Immature natural killer cell (primary cell): ENCODE data around the gene PRPF31. TPM values are rescaled to one million over a fixed set of nuclear protein-coding genes. Genes with fewer than 3 reads are reported as not detected.

ENCODE experiments used
- DNase-seq, 3 donors: peaks; one replicate each; pipeline ENCODE4 v3.0.0; 2022; ENCODE audit warnings: mixed read lengths in 1 of 3
- H3K27ac Mint-ChIP-seq, 6 donors: one replicate each; pipeline ENCODE4 v1.8.0; 2020; ENCODE audit warnings: mixed read lengths in 6 of 6, mild to moderate bottlenecking in 5 of 6, inconsistent platforms in 4 of 6, moderate library complexity in 3 of 6
- H3K27me3 Mint-ChIP-seq, 3 donors: one replicate each; pipeline ENCODE4 v1.8.0; 2020 to 2021; ENCODE audit warnings: low read depth in 3 of 3, mild to moderate bottlenecking in 3 of 3, mixed read lengths in 3 of 3, moderate library complexity in 3 of 3, inconsistent platforms in 1 of 3
- H3K36me3 Mint-ChIP-seq, 3 donors: one replicate each; pipeline ENCODE4 v1.8.0; 2020; ENCODE audit warnings: mixed read lengths in 3 of 3, inconsistent platforms in 2 of 3, mild to moderate bottlenecking in 2 of 3
- H3K4me1 Mint-ChIP-seq, 2 donors: one replicate each; pipeline ENCODE4 v1.8.0; 2020; ENCODE audit warnings: inconsistent platforms in 2 of 2, mild to moderate bottlenecking in 2 of 2, mixed read lengths in 2 of 2, moderate library complexity in 1 of 2
- H3K4me3 Mint-ChIP-seq, 5 donors: one replicate each; pipeline ENCODE4 v1.8.0; 2020; ENCODE audit warnings: mild to moderate bottlenecking in 5 of 5, mixed read lengths in 5 of 5, inconsistent platforms in 3 of 5, moderate library complexity in 3 of 5
- H3K9me3 Mint-ChIP-seq, 6 donors: one replicate each; pipeline ENCODE4 v1.8.0; 2020; ENCODE audit warnings: mild to moderate bottlenecking in 6 of 6, mixed read lengths in 6 of 6, inconsistent platforms in 4 of 6, moderate library complexity in 3 of 6
- polyA plus RNA-seq, 3 donors: library from polyadenylated mRNA; unstranded; fragments of 300-500 nt; fragmentation: Illumina TruSeq; gene quantifications; one replicate each; pipeline ENCODE4 v1.2.3, GENCODE V29; 2021

Gene PRPF31
- polyA plus RNA-seq, 3 donors from 2014 or later, result 61.0 to 81.0 (median 72.7) TPM

- Mint-ChIP-seq H3K27me3 (peaks cover 2 to 6% (median 2%) of the 10 kb centered on the region in 3 donors), H3K9me3 (no peaks in the 10 kb centered on the region), H3K36me3 (peaks cover 5 to 30% (median 14%) of the 10 kb centered on the region in 3 donors), H3K4me1 (peaks cover 16 to 19% of the 10 kb centered on the region in 2 donors), H3K27ac (peak overlapping the region in 4 of 6 donors; percentile 2 to 70 (median 38)), H3K4me3 (no peak overlapping the region)
- no peak for DNase-seq
Observed at GRCh38 chr19:54153731-54154326, 38.3 kb downstream of the PRPF31 start.

GRCh38 chr19:54154603-54155345 is 39.2 kb downstream of the PRPF31 start:
- Mint-ChIP-seq H3K4me3 (no peak overlapping the region), H3K36me3 (peaks cover 4 to 28% (median 14%) of the 10 kb centered on the region in 3 donors)

GRCh38 chr19:54155694-54156093 is 40.1 kb downstream of the PRPF31 start:
- Mint-ChIP-seq H3K9me3 (no peaks in the 10 kb centered on the region), H3K4me3 (no peak overlapping the region), H3K36me3 (peaks cover 4 to 28% (median 14%) of the 10 kb centered on the region in 3 donors), H3K4me1 (peaks cover 35 to 37% of the 10 kb centered on the region in 2 donors), H3K27me3 (peaks cover 9 to 13% (median 11%) of the 10 kb centered on the region in 3 donors), H3K27ac (no peak overlapping the region)
- no peak for DNase-seq

More at GRCh38 chr19:54154603-54155345, 39.2 kb downstream of the PRPF31 start:
- no peak for DNase-seq
- Mint-ChIP-seq H3K9me3 (no peaks in the 10 kb centered on the region), H3K4me1 (peaks cover 26 to 27% of the 10 kb centered on the region in 2 donors), H3K27ac (peak overlapping the region in 2 of 6 donors; percentile 30 to 55), H3K27me3 (peaks cover 6 to 10% (median 6%) of the 10 kb centered on the region in 3 donors)

GRCh38 chr19:54156490-54156889 is 40.9 kb downstream of the PRPF31 start:
- Mint-ChIP-seq H3K36me3 (peaks cover 4 to 28% (median 14%) of the 10 kb centered on the region in 3 donors), H3K4me3 (no peak overlapping the region), H3K27ac (peak overlapping the region in 1 of 6 donors; percentile 17), H3K27me3 (peaks cover 11 to 13% (median 11%) of the 10 kb centered on the region in 3 donors), H3K4me1 (peaks cover 38 to 41% of the 10 kb centered on the region in 2 donors), H3K9me3 (no peaks in the 10 kb centered on the region)
- DNase-seq, result no peak

- Mint-ChIP-seq H3K9me3 (no peaks in the 10 kb centered on the region), H3K4me3 (peak overlapping the region; percentile 31 to 62 (median 60)), H3K36me3 (peaks cover 4 to 25% (median 14%) of the 10 kb centered on the region in 3 donors), H3K27ac (peak overlapping the region in 4 of 6 donors; percentile 14 to 87 (median 56)), H3K27me3 (peaks cover 11 to 13% (median 11%) of the 10 kb centered on the region in 3 donors), H3K4me1 (peaks cover 42 to 44% of the 10 kb centered on the region in 2 donors)
- DNase-seq, result no peak
Observed at GRCh38 chr19:54156953-54157352, 41.4 kb downstream of the PRPF31 start.

- peaks cover 9 to 15% (median 9%) of the 10 kb centered on the region in 3 donors for H3K27me3 Mint-ChIP-seq
- peaks cover 4 to 20% (median 14%) of the 10 kb centered on the region in 3 donors for H3K36me3 Mint-ChIP-seq
- no peaks in the 10 kb centered on the region for H3K9me3 Mint-ChIP-seq
- H3K27ac Mint-ChIP-seq, result peak overlapping the region; percentile 97 to 100 (median 99)
- peaks cover 54 to 61% of the 10 kb centered on the region in 2 donors for H3K4me1 Mint-ChIP-seq
- peak overlapping the region; percentile 95 to 100 (median 99) for H3K4me3 Mint-ChIP-seq
- DNase-seq, result no peak
Observed at GRCh38 chr19:54158812-54159351, 43.3 kb downstream of the PRPF31 start.

GRCh38 chr19:54159352-54160181 is 44.0 kb downstream of the PRPF31 start, which contains the start of gene LENG1:
Gene LENG1, minus strand, starts transcription at chr19:54159721. Its CDS starts 26 bp downstream, at chr19:54159695.
- Mint-ChIP-seq H3K27ac (peak within 1 kb of the TSS; percentile 97 to 100 (median 99)), H3K4me3 (peak within 1 kb of the TSS; percentile 95 to 100 (median 99)), H3K27me3 (peaks cover 9 to 15% (median 9%) of the 10 kb centered on the region in 3 donors), H3K9me3 (no peaks in the 10 kb centered on the region), H3K36me3 (peaks cover 4 to 15% (median 10%) of the 10 kb centered on the region in 3 donors), H3K4me1 (peaks cover 60 to 62% of the 10 kb centered on the region in 2 donors)
- peak; percentile 99 for DNase-seq

GRCh38 chr19:54160182-54160811 is 44.7 kb downstream of the PRPF31 start:
- Mint-ChIP-seq H3K4me3 (peak overlapping the region; percentile 95 to 100 (median 99)), H3K36me3 (peaks cover 4 to 10% (median 5%) of the 10 kb centered on the region in 3 donors), H3K27ac (peak overlapping the region; percentile 97 to 100 (median 99)), H3K27me3 (peaks cover 9 to 15% (median 9%) of the 10 kb centered on the region in 3 donors), H3K4me1 (peaks cover 63 to 68% of the 10 kb centered on the region in 2 donors), H3K9me3 (no peaks in the 10 kb centered on the region)
- DNase-seq, result no peak

- Mint-ChIP-seq H3K27ac (peak overlapping the region; percentile 45 to 100 (median 98)), H3K27me3 (peaks cover 9 to 15% (median 11%) of the 10 kb centered on the region in 3 donors), H3K4me1 (peaks cover 63 to 72% of the 10 kb centered on the region in 2 donors), H3K4me3 (peak overlapping the region; percentile 95 to 100 (median 99)), H3K36me3 (peaks cover 4 to 9% (median 5%) of the 10 kb centered on the region in 3 donors), H3K9me3 (no peaks in the 10 kb centered on the region)
- no peak for DNase-seq
Observed at GRCh38 chr19:54160854-54161253, 45.3 kb downstream of the PRPF31 start.

GRCh38 chr19:54162241-54162805 is 46.8 kb downstream of the PRPF31 start:
- Mint-ChIP-seq H3K36me3 (no peaks in the 10 kb centered on the region), H3K4me1 (peaks cover 60 to 65% of the 10 kb centered on the region in 2 donors), H3K9me3 (no peaks in the 10 kb centered on the region), H3K4me3 (peak overlapping the region; percentile 87 to 95 (median 89)), H3K27me3 (peaks cover 9 to 15% (median 11%) of the 10 kb centered on the region in 3 donors), H3K27ac (peak overlapping the region in 5 of 6 donors; percentile 70 to 85 (median 78))
- DNase-seq, result peak; percentile 78 to 80 (median 78)

GRCh38 chr19:54162884-54163283 is 47.3 kb downstream of the PRPF31 start:
- peak overlapping the region; percentile 87 to 95 (median 89) for H3K4me3 Mint-ChIP-seq
- H3K27ac Mint-ChIP-seq, result peak overlapping the region in 5 of 6 donors; percentile 45 to 88 (median 75)
- H3K9me3 Mint-ChIP-seq, result no peaks in the 10 kb centered on the region
- peaks cover 9 to 15% (median 11%) of the 10 kb centered on the region in 3 donors for H3K27me3 Mint-ChIP-seq
- no peaks in the 10 kb centered on the region for H3K36me3 Mint-ChIP-seq
- peaks cover 60 to 65% of the 10 kb centered on the region in 2 donors for H3K4me1 Mint-ChIP-seq
- no peak for DNase-seq
